Panc1 (cell line): ENCODE results near the gene RPS15A. TPM values are rescaled to one million over a fixed set of nuclear protein-coding genes. Genes with fewer than 3 reads are reported as not detected.

ENCODE experiments used
- ATAC-seq: fragments of 200-7000 bp; cut with Tn5 transposase; 2 replicates; pipeline ENCODE4 v1.9.1; 2020; ENCODE audit warnings: mild to moderate bottlenecking, moderate library complexity
- BruUV-seq: library from RNA; stranded (reverse); fragments of 400-500 nt; replicated peaks from 2 replicates; lab custom pipeline; 2021; lab: Mats Ljungman, UMichigan
- CTCF ChIA-PET: fragments of 300-600 bp; sonication (Branson Sonifier 250); formaldehyde crosslinking; loops from one replicate; lab custom pipeline; 2022; ENCODE audit warnings: antibody characterized with exemption; lab: Charles Lee
- POLR2A ChIA-PET: fragments of 300-600 bp; sonication (Branson Sonifier 250); formaldehyde crosslinking; loops from one replicate; lab custom pipeline; 2022; ENCODE audit warnings: antibody characterized with exemption; lab: Charles Lee
- DNase-seq: peaks from one replicate; pipeline ENCODE4 v3.0.0-alpha.2; 2010; ENCODE audit warnings: low read depth, low spot score
- H3K27ac ChIP-seq: 2 replicates; pipeline ENCODE4 v1.5.1; 2011; ENCODE audit warnings: mild to moderate bottlenecking, low read length, inconsistent platforms
- H3K27me3 ChIP-seq: fragments of 200-500 bp; sonication (Bioruptor generic); 2 replicates; pipeline ENCODE4 v1.6.0; 2014; ENCODE audit warnings: low read length, inconsistent platforms; ENCODE audit not compliant: control insufficient read depth, insufficient read depth
- H3K36me3 ChIP-seq: fragments of 200-500 bp; sonication (Bioruptor generic); 2 replicates; pipeline ENCODE4 v1.5.1; 2014; ENCODE audit warnings: inconsistent platforms, mild to moderate bottlenecking, low read length, moderate library complexity; ENCODE audit not compliant: control insufficient read depth, insufficient read depth
- H3K4me1 ChIP-seq: 2 replicates; pipeline ENCODE4 v1.5.1; 2011; ENCODE audit warnings: inconsistent platforms, mild to moderate bottlenecking, low read length, moderate library complexity; ENCODE audit not compliant: control insufficient read depth, insufficient read depth
- H3K4me3 ChIP-seq, 2 experiments: 2 replicates each; pipeline ENCODE4 v1.5.1; 2011 to 2012; ENCODE audit warnings: low read depth in 2 of 2, low read length in 2 of 2, mild to moderate bottlenecking in 2 of 2, inconsistent platforms in 1 of 2, moderate library complexity in 1 of 2
- H3K9me3 ChIP-seq: fragments of 200-500 bp; sonication (Bioruptor generic); 2 replicates; pipeline ENCODE4 v1.5.1; 2014; ENCODE audit warnings: low read depth, mild to moderate bottlenecking, inconsistent platforms, low read length, moderate library complexity; ENCODE audit not compliant: control insufficient read depth, insufficient read depth
- CTCF ChIP-seq: fragments of 450-650 bp; IDR thresholded peaks from 2 replicates; pipeline ENCODE4 v1.5.1; 2017; ENCODE audit warnings: mild to moderate bottlenecking
- POLR2AphosphoS5 ChIP-seq: IDR thresholded peaks from 2 replicates; pipeline ENCODE4 v1.6.1; 2012; ENCODE audit warnings: mild to moderate bottlenecking, low read depth, low read length, moderate library complexity
- SIN3A ChIP-seq: IDR thresholded peaks from 2 replicates; pipeline ENCODE4 v1.6.1; 2012; ENCODE audit warnings: low read depth, mild to moderate bottlenecking, low read length, moderate library complexity, borderline replicate concordance; ENCODE audit not compliant: insufficient read depth
- TCF7L2 ChIP-seq: IDR thresholded peaks from 2 replicates; pipeline ENCODE4 v1.6.1; 2011; ENCODE audit warnings: mild to moderate bottlenecking, low read depth, low read length, inconsistent platforms
- in situ Hi-C: cut with HindIII; loops from 2 replicates; pipeline ENCODE4 v1.10.0; 2016; ENCODE audit warnings: low sequenced_read_pairs, low pct_unique_long_range_greater_than_20kb
- intact Hi-C: fragments of 100-400 bp; cut with micrococcal nuclease; formaldehyde crosslinking; loops from one replicate; pipeline ENCODE4 v1.10.0; 2022; ENCODE audit not compliant: unreplicated experiment
- total RNA-seq: library from RNA; stranded (reverse); gene quantifications from one replicate; pipeline ENCODE4 v1.2.1, GENCODE V29; 2021; ENCODE audit not compliant: unreplicated experiment
- TF ChIP-seq, protein P1 (sequence below), 2 experiments: IDR thresholded peaks; 2 replicates each; pipeline ENCODE4 v1.6.1; 2011 to 2012; ENCODE audit warnings: low read depth in 2 of 2, control low read depth in 1 of 2, low read length in 1 of 2, mild to moderate bottlenecking in 1 of 2, moderate library complexity in 1 of 2; ENCODE audit not compliant: insufficient read depth in 1 of 2

The RPS15A gene
- total RNA-seq, 1 experiment from 2014 or later: 1,366 TPM

- intact Hi-C loops: no loop called here
- ChIA-PET POLR2A (interaction anchor here (0.7 kb wide), 1 partner anchor 13 kb away, joined by 3 read pairs; the partner anchor contains the start of gene ARL6IP1), CTCF (no interaction called here)
- DNase-seq (no peak), ATAC-seq (no peak)
- peaks cover 55% of the 10 kb centered on the region for H3K36me3 ChIP-seq
- no peaks in the 10 kb centered on the region for H3K27me3 ChIP-seq
- BruUV-seq: TSS peak; percentile 60
- H3K4me3 ChIP-seq: peak overlapping the region; percentile 75 to 96
- no peak for TF ChIP-seq TCF7L2
- TF ChIP-seq SIN3A: no peak
- no peak; the same call in 1 of the 2 replicates for TF ChIP-seq POLR2AphosphoS5
- TF ChIP-seq, protein P1, sequence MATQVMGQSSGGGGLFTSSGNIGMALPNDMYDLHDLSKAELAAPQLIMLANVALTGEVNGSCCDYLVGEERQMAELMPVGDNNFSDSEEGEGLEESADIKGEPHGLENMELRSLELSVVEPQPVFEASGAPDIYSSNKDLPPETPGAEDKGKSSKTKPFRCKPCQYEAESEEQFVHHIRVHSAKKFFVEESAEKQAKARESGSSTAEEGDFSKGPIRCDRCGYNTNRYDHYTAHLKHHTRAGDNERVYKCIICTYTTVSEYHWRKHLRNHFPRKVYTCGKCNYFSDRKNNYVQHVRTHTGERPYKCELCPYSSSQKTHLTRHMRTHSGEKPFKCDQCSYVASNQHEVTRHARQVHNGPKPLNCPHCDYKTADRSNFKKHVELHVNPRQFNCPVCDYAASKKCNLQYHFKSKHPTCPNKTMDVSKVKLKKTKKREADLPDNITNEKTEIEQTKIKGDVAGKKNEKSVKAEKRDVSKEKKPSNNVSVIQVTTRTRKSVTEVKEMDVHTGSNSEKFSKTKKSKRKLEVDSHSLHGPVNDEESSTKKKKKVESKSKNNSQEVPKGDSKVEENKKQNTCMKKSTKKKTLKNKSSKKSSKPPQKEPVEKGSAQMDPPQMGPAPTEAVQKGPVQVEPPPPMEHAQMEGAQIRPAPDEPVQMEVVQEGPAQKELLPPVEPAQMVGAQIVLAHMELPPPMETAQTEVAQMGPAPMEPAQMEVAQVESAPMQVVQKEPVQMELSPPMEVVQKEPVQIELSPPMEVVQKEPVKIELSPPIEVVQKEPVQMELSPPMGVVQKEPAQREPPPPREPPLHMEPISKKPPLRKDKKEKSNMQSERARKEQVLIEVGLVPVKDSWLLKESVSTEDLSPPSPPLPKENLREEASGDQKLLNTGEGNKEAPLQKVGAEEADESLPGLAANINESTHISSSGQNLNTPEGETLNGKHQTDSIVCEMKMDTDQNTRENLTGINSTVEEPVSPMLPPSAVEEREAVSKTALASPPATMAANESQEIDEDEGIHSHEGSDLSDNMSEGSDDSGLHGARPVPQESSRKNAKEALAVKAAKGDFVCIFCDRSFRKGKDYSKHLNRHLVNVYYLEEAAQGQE (IDR thresholded peaks at IDR 0.05; ENCODE audit: insufficient read depth in 1 of 2, low read depth in 2 of 2, low read length in 1 of 2): no peak
- TF ChIP-seq CTCF: no peak
- peaks cover 46% of the 10 kb centered on the region for H3K4me1 ChIP-seq
- no peaks in the 10 kb centered on the region for H3K9me3 ChIP-seq
- H3K27ac ChIP-seq: peak overlapping the region; percentile 98
- in situ Hi-C loops: no loop called here
Measured at GRCh38 chr16:18788828-18789514, 1.2 kb downstream of the RPS15A start.

- in situ Hi-C loops (no loop called here), intact Hi-C loops (no loop called here)
- BruUV-seq: no TSS peak
- ATAC-seq (no peak), DNase-seq (no peak)
- peaks cover 23% of the 10 kb centered on the region for H3K4me1 ChIP-seq
- H3K27ac ChIP-seq: peak overlapping the region; percentile 18; the same call in 1 of the 2 replicates
- no peaks in the 10 kb centered on the region for H3K27me3 ChIP-seq
- no peak overlapping the region for H3K4me3 ChIP-seq
- peaks cover 52% of the 10 kb centered on the region for H3K36me3 ChIP-seq
- CTCF ChIA-PET: no interaction called here
- H3K9me3 ChIP-seq: no peaks in the 10 kb centered on the region
- TF ChIP-seq CTCF (no peak), TCF7L2 (no peak)
- POLR2A ChIA-PET: interaction anchor here (1.1 to 1.4 kb wide), 2 partner anchors 10 to 16 kb away, joined by 3 to 4 read pairs; partner anchors contain the start of gene ARL6IP1
Measured at GRCh38 chr16:18784917-18785623, 5.1 kb downstream of the RPS15A start.
